Transverse colon (tissue), 4 donors: ENCODE results near the gene RAN. TPM values are rescaled to one million over a fixed set of nuclear protein-coding genes. Genes with fewer than 3 reads are reported as not detected.

Source experiments
- DNase-seq: peaks from one replicate; pipeline ENCODE4 v3.0.0-alpha.2; 2019
- H3K27ac ChIP-seq, 4 donors: fragments of 200-600 bp; sonication (generic); 2 replicates each; pipeline ENCODE4 v1.5.1; 2016 to 2018; ENCODE audit warnings: inconsistent platforms in 4 of 4
- H3K27me3 ChIP-seq: fragments of 200-600 bp; sonication (generic); 2 replicates; pipeline ENCODE4 v1.5.1; 2017; ENCODE audit warnings: inconsistent platforms
- H3K36me3 ChIP-seq, 4 donors: fragments of 200-600 bp; sonication (generic); 2 replicates each; pipeline ENCODE4 v1.5.1; 2017 to 2019; ENCODE audit warnings: inconsistent platforms in 4 of 4
- H3K4me1 ChIP-seq, 4 donors: fragments of 200-600 bp; sonication (generic); 2 replicates each; pipeline ENCODE4 v1.5.1; 2017 to 2020; ENCODE audit warnings: inconsistent platforms in 4 of 4
- H3K4me3 ChIP-seq, 4 donors: fragments of 200-600 bp; sonication (generic); 1 replicate in 1 of 4; 2 replicates in 3 of 4; pipeline versions ENCODE4 v1.5.1 to v1.6.1; 2017 to 2019; ENCODE audit warnings: inconsistent platforms in 4 of 4
- H3K9me3 ChIP-seq, 2 donors: fragments of 200-600 bp; sonication (generic); 2 replicates each; pipeline ENCODE4 v1.5.1; 2017 to 2019; ENCODE audit warnings: inconsistent platforms in 2 of 2
- EP300 ChIP-seq: sonication (generic); formaldehyde crosslinking; IDR thresholded peaks from one replicate; pipeline ENCODE4 v1.6.1; 2017; ENCODE audit warnings: antibody characterized with exemption, low read depth
- POLR2A ChIP-seq: fragments of 450-650 bp; IDR thresholded peaks from one replicate; pipeline ENCODE4 v1.6.1; 2016; ENCODE audit warnings: antibody characterized with exemption, mild to moderate bottlenecking, moderate library complexity
- POLR2AphosphoS5 ChIP-seq, 3 donors: sonication (generic); formaldehyde crosslinking; IDR thresholded peaks; one replicate each; pipeline ENCODE4 v1.6.1; 2016; ENCODE audit warnings: antibody characterized with exemption in 3 of 3
- WGBS, 2 donors: methylation state at CpG; one replicate each; pipeline ENCODE4 v1.1.5; 2018; ENCODE audit warnings: low coverage in 1 of 2; 5-methylcytosine and 5-hydroxymethylcytosine counted together
- in situ Hi-C, 4 donors: fragments of 200-750 bp; cut with MboI; loops; one replicate each; pipeline versions ENCODE4 v1.15.0 to v1.15.1; 2017; ENCODE audit warnings: low sequenced_read_pairs in 3 of 4, low pct_ligation_motif_present in 1 of 4, low pct_unique_long_range_greater_than_20kb in 1 of 4
- intact Hi-C: fragments of 100-400 bp; cut with DNase I; formaldehyde crosslinking; loops from one replicate; pipeline ENCODE4 v1.15.1; 2023; ENCODE audit warnings: low total_unique reads
- total RNA-seq, 4 donors: library from RNA; depleted of rRNA; stranded (reverse); fragments of >200 nt; gene quantifications; one replicate each; pipeline ENCODE4 v1.1.0, GENCODE V29; 2016
- TF ChIP-seq, protein P1 (sequence below), 5 experiments: fragments of 200-600 bp in 3 of 5; fragments of 450-650 bp in 2 of 5; sonication (generic) in 3 of 5; IDR thresholded peaks; 1 replicate in 2 of 5; 2 replicates in 3 of 5; pipeline ENCODE4 v1.5.1; 2016 to 2017; ENCODE audit warnings: antibody characterized with exemption in 5 of 5, inconsistent platforms in 3 of 5, mild to moderate bottlenecking in 2 of 5, moderate library complexity in 1 of 5

Gene RAN
- total RNA-seq, 4 donors from 2014 or later, result 28.1 to 124 (median 77.5) TPM

DNA sequence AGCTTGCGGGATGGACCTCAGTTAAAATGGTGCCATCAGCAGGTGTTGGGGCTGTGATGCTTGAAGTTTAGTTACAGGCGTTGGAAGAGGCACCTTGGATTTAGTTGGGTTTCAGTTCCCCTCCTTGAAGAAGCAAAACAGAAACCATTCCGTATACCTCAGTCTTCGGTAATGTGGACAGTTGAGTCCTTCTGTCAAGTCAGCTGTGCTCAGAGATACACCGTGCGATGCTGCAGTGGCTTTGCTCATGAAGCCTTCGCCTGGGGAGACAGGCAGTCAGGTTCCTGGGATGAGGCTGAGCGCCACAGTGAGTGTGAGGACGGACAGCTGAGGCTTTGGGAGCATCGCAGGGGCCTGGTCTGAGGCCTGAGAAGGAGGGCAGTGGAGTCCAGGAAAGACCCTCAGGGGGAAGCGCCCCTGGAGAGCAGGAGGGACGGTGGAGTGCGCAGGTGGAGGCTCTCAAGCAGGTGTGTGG, 7.4 kb downstream of the RAN start:
- intact Hi-C loops, result no loop called here

DNA sequence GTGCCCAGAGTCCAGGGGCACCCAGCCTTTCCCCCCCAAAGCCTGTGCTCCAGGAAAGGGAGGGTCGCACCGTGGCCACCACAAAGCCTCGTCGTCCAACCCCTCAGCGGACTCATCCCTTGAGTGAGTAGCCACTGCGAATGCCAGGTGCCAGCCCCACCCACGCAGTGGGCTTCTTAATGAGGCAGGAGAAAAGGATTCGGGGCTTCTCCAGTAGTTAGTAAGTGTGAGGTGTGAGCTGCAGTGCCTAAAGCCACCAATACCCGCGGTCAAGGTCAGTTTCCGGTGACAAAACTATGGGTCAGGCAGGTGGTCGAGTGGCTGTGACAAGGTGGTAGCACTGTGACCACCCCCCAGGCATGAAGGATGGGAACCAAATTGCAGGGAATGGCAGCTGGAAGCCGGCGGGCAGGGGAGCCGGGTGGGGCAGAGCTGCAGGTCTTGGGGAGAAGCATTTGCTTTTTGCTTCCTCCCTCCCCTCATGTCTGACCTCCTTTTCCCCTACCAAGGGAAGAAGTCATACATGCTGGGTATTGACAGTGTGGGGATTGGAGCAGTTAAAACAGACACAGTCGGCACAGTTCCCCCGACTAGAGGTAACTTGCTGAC, 8.0 kb downstream of the RAN start:
- Histone ChIP-seq H3K4me3 (no peak overlapping the region), H3K4me1 (no peaks in the 10 kb centered on the region), H3K36me3 (peaks cover 0 to 20% (median 9%) of the 10 kb centered on the region in 4 donors), H3K27me3 (no peaks in the 10 kb centered on the region), H3K9me3 (no peaks in the 10 kb centered on the region), H3K27ac (peak overlapping the region in 2 of 4 donors; percentile 12 to 36)
- intact Hi-C loops, result no loop called here
- no peak for DNase-seq
- TF ChIP-seq POLR2A (no peak), POLR2AphosphoS5 (IDR thresholded peaks at IDR 0.05) (no peak), EP300 (no peak)
- TF ChIP-seq, protein P1, sequence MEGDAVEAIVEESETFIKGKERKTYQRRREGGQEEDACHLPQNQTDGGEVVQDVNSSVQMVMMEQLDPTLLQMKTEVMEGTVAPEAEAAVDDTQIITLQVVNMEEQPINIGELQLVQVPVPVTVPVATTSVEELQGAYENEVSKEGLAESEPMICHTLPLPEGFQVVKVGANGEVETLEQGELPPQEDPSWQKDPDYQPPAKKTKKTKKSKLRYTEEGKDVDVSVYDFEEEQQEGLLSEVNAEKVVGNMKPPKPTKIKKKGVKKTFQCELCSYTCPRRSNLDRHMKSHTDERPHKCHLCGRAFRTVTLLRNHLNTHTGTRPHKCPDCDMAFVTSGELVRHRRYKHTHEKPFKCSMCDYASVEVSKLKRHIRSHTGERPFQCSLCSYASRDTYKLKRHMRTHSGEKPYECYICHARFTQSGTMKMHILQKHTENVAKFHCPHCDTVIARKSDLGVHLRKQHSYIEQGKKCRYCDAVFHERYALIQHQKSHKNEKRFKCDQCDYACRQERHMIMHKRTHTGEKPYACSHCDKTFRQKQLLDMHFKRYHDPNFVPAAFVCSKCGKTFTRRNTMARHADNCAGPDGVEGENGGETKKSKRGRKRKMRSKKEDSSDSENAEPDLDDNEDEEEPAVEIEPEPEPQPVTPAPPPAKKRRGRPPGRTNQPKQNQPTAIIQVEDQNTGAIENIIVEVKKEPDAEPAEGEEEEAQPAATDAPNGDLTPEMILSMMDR (IDR thresholded peaks at IDR 0.05), result no peak
- in situ Hi-C loops, result no loop called here
- 51 to 58% methylated on average over 2 to 13 of the region's 17 CpGs for WGBS, 2 donors

More for the DNA sequence above, 7.4 kb downstream of the RAN start:
- 89% methylated on average over 13 of the region's 13 CpGs; no CpG with 5 or more reads in 1 of the 2 donors for WGBS, 2 donors
- Histone ChIP-seq H3K27ac (peak overlapping the region in 2 of 4 donors; percentile 12 to 36), H3K9me3 (no peaks in the 10 kb centered on the region), H3K27me3 (no peaks in the 10 kb centered on the region), H3K36me3 (peaks cover 0 to 25% (median 12%) of the 10 kb centered on the region in 4 donors), H3K4me1 (no peaks in the 10 kb centered on the region), H3K4me3 (no peak overlapping the region)
- TF ChIP-seq POLR2AphosphoS5 (IDR thresholded peaks at IDR 0.05), result no peak
- no peak for TF ChIP-seq EP300
- TF ChIP-seq, protein P1 (IDR thresholded peaks at IDR 0.05), result no peak
- TF ChIP-seq POLR2A, result no peak
- in situ Hi-C loops, result no loop called here
- DNase-seq, result peak; percentile 13

DNA sequence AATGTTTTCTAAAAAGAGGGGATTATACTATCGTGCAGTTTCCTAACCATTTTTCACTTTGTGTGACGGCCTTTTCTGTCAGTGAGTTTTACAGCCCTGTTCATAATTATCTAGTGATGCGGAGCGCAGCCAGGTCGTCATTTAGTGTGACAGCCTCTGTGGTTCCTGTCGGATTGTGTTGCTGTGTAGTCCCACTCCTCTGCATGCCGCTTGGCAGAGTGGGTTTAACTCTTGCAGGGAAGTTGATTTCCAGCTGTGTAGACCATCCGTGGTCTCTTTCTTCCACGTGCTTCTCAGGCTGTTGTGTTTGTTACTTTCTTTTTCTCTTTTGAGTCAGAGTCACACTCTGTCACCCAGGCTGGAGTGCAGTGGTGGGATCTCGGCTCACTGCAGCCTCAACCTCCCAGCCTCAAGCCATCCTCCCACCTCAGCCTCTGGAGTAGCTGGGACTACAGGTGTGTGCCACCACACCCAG, 8.6 kb downstream of the RAN start:
- TF ChIP-seq, protein P1 (IDR thresholded peaks at IDR 0.05), result no peak
- TF ChIP-seq POLR2AphosphoS5 (IDR thresholded peaks at IDR 0.05), result no peak
- no peak for TF ChIP-seq EP300
- no peak for TF ChIP-seq POLR2A
- H3K27ac ChIP-seq, result no peak overlapping the region
- H3K27me3 ChIP-seq, result no peaks in the 10 kb centered on the region
- peaks cover 0 to 15% (median 6%) of the 10 kb centered on the region in 4 donors for H3K36me3 ChIP-seq
- in situ Hi-C loops (no loop called here), intact Hi-C loops (no loop called here)
- H3K9me3 ChIP-seq, result no peaks in the 10 kb centered on the region
- WGBS, 2 donors, result 20 to 22% methylated on average over 7 to 10 of the region's 10 CpGs
- peak overlapping the region in 1 of 4 donors; percentile 30 for H3K4me3 ChIP-seq
- no peaks in the 10 kb centered on the region for H3K4me1 ChIP-seq
- no peak for DNase-seq

DNA sequence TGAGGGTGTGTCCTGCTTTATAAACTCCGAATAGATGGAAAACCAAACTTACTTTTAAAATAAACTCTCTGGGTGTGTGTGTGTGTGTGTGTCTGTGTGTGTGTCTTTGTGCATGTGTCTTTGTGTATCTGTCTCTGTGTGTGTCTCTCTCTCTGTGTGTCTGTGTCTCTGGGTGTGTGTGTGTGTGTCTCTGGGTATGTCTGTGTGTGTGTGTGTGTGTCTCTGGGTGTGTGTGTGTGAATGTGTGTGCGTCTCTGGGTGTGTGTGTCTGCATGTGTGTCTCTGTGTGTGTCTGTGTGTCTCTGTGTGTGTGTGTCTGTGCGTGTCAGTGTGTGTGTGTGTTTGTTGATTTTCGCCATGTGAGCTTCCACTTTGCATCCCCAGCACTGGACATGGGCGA, 9.2 kb downstream of the RAN start:
- no peak overlapping the region for H3K27ac ChIP-seq
- no peak overlapping the region for H3K4me3 ChIP-seq
- no peak for DNase-seq
- no peaks in the 10 kb centered on the region for H3K9me3 ChIP-seq
- in situ Hi-C loops (no loop called here), intact Hi-C loops (no loop called here)
- WGBS, 2 donors, result 43 to 74% methylated on average over 1 to 5 of the region's 5 CpGs
- H3K36me3 ChIP-seq, result peaks cover 0 to 9% (median 4%) of the 10 kb centered on the region in 4 donors
- TF ChIP-seq POLR2AphosphoS5 (IDR thresholded peaks at IDR 0.05) (no peak), POLR2A (no peak), EP300 (no peak)
- TF ChIP-seq, protein P1 (IDR thresholded peaks at IDR 0.05), result no peak
- H3K4me1 ChIP-seq, result no peaks in the 10 kb centered on the region
- H3K27me3 ChIP-seq, result no peaks in the 10 kb centered on the region
